MM.1S (cell line): ENCODE data around the gene MOB1A.

ENCODE experiments used
- DNase-seq: peaks from one replicate; pipeline ENCODE4 v3.0.0-alpha.2; 2015
- H2AFZ ChIP-seq: fragments of 300-600 bp; sonication (generic); 2 replicates; pipeline ENCODE4 v1.6.0; 2016; ENCODE audit warnings: antibody characterized with exemption, low read length
- H3F3A ChIP-seq: fragments of 300-600 bp; sonication (generic); 2 replicates; pipeline ENCODE4 v1.6.1; 2016; ENCODE audit warnings: mild to moderate bottlenecking, antibody characterized with exemption, low read length, moderate library complexity, mixed read lengths; ENCODE audit not compliant: insufficient read depth
- H3K27ac ChIP-seq: fragments of 300-600 bp; sonication (generic); 2 replicates; pipeline ENCODE4 v1.5.1; 2016; ENCODE audit warnings: mild to moderate bottlenecking, low read length
- H3K27me3 ChIP-seq: fragments of 300-600 bp; sonication (generic); replicated peaks from 2 replicates; pipeline ENCODE4 v1.6.0; 2016; ENCODE audit warnings: low read length; ENCODE audit not compliant: insufficient read depth
- H3K36me3 ChIP-seq: fragments of 300-600 bp; sonication (generic); replicated peaks from 2 replicates; pipeline ENCODE4 v1.6.1; 2016; ENCODE audit warnings: mild to moderate bottlenecking, low read length, mixed read lengths; ENCODE audit not compliant: insufficient read depth
- H3K4me1 ChIP-seq: fragments of 300-600 bp; sonication (generic); 2 replicates; pipeline ENCODE4 v1.6.1; 2016; ENCODE audit warnings: low read length, mixed read lengths
- H3K4me2 ChIP-seq: fragments of 300-600 bp; sonication (generic); 2 replicates; pipeline ENCODE4 v1.6.0; 2016; ENCODE audit warnings: low read depth, low read length
- H3K4me3 ChIP-seq: fragments of 300-600 bp; sonication (generic); 2 replicates; pipeline ENCODE4 v1.5.1; 2016; ENCODE audit warnings: low read length, mixed read lengths
- H3K79me2 ChIP-seq: fragments of 300-600 bp; sonication (generic); 2 replicates; pipeline ENCODE4 v1.6.1; 2016; ENCODE audit warnings: mixed run types, low read length, mixed read lengths
- H3K9ac ChIP-seq: fragments of 300-600 bp; sonication (generic); 2 replicates; pipeline ENCODE4 v1.6.1; 2016; ENCODE audit warnings: low read length, mixed read lengths
- H3K9me2 ChIP-seq: fragments of 300-600 bp; sonication (generic); replicated peaks from 2 replicates; pipeline ENCODE4 v1.6.1; 2016; ENCODE audit warnings: mild to moderate bottlenecking, low read length, mixed read lengths; ENCODE audit not compliant: insufficient read depth
- H3K9me3 ChIP-seq: fragments of 300-600 bp; sonication (generic); replicated peaks from 2 replicates; pipeline ENCODE4 v1.6.1; 2016; ENCODE audit warnings: mild to moderate bottlenecking, low read length, mixed read lengths; ENCODE audit not compliant: insufficient read depth
- H4K20me1 ChIP-seq: fragments of 300-600 bp; sonication (generic); 2 replicates; pipeline ENCODE4 v1.6.1; 2016; ENCODE audit warnings: mild to moderate bottlenecking, low read length, moderate library complexity, mixed read lengths; ENCODE audit not compliant: insufficient read depth
- CTCF ChIP-seq: fragments of 300-600 bp; sonication (generic); IDR thresholded peaks from 2 replicates; pipeline ENCODE4 v1.5.1; 2016; ENCODE audit warnings: antibody characterized with exemption, low read length, mixed read lengths
- EZH2 ChIP-seq: fragments of 300-600 bp; sonication (generic); optimal IDR thresholded peaks from 2 replicates; pipeline ENCODE3; 2017; ENCODE audit warnings: low read depth, mild to moderate bottlenecking, antibody characterized with exemption, low read length, mixed read lengths
- EZH2phosphoT487 ChIP-seq: fragments of 300-600 bp; sonication (generic); IDR thresholded peaks from 2 replicates; pipeline ENCODE4 v1.6.1; 2018; ENCODE audit warnings: antibody characterized with exemption, low read length

MOB1A gene

GRCh38 chr2:74110537-74110936 lies 68.1 kb downstream of the MOB1A start:
- H3K9me3 ChIP-seq, result no peaks in the 10 kb centered on the region
- TF ChIP-seq EZH2 (no peak), CTCF (no peak), EZH2phosphoT487 (no peak)
- H3K79me2 ChIP-seq, result no peaks in the 10 kb centered on the region
- no peak overlapping the region for H3K27ac ChIP-seq
- no peaks in the 10 kb centered on the region for H4K20me1 ChIP-seq
- no peak for DNase-seq
- no peak overlapping the region for H3K4me2 ChIP-seq
- no peak overlapping the region for H3K9ac ChIP-seq
- peaks cover 5% of the 10 kb centered on the region; the same call in 1 of the 2 replicates for H3K4me1 ChIP-seq
- no peak overlapping the region for H2AFZ ChIP-seq
- no peak overlapping the region for H3K4me3 ChIP-seq
- no peaks in the 10 kb centered on the region for H3K9me2 ChIP-seq
- no peaks in the 10 kb centered on the region for H3F3A ChIP-seq
- H3K27me3 ChIP-seq, result no peaks in the 10 kb centered on the region
- no peaks in the 10 kb centered on the region for H3K36me3 ChIP-seq

- no peak for DNase-seq
- Histone ChIP-seq H3K4me1 (peaks cover 5% of the 10 kb centered on the region; the same call in 1 of the 2 replicates), H2AFZ (no peak overlapping the region), H3K9me3 (no peaks in the 10 kb centered on the region), H3K9me2 (no peaks in the 10 kb centered on the region), H3K36me3 (no peaks in the 10 kb centered on the region), H3K27me3 (no peaks in the 10 kb centered on the region), H3K79me2 (no peaks in the 10 kb centered on the region), H3K4me2 (no peak overlapping the region), H3F3A (no peaks in the 10 kb centered on the region), H3K9ac (no peak overlapping the region), H4K20me1 (no peaks in the 10 kb centered on the region), H3K27ac (no peak overlapping the region), H3K4me3 (no peak overlapping the region)
- TF ChIP-seq EZH2phosphoT487, result no peak
- no peak for TF ChIP-seq EZH2
- no peak for TF ChIP-seq CTCF
These were observed 69.1 kb downstream of the MOB1A start for GRCh38 chr2:74109551-74109950.

- no peaks in the 10 kb centered on the region for H4K20me1 ChIP-seq
- TF ChIP-seq EZH2 (no peak), EZH2phosphoT487 (no peak), CTCF (no peak)
- H3F3A ChIP-seq, result no peaks in the 10 kb centered on the region
- H3K27ac ChIP-seq, result no peak overlapping the region
- no peak overlapping the region for H2AFZ ChIP-seq
- H3K79me2 ChIP-seq, result no peaks in the 10 kb centered on the region
- no peaks in the 10 kb centered on the region for H3K9me3 ChIP-seq
- no peak overlapping the region for H3K9ac ChIP-seq
- H3K27me3 ChIP-seq, result no peaks in the 10 kb centered on the region
- no peaks in the 10 kb centered on the region for H3K36me3 ChIP-seq
- no peak for DNase-seq
- no peak overlapping the region for H3K4me2 ChIP-seq
- no peaks in the 10 kb centered on the region for H3K9me2 ChIP-seq
- H3K4me3 ChIP-seq, result no peak overlapping the region
- peaks cover 5% of the 10 kb centered on the region; the same call in 1 of the 2 replicates for H3K4me1 ChIP-seq
These were observed 71.6 kb downstream of the MOB1A start for GRCh38 chr2:74107071-74107470.
